Brain microvascular endothelial cell (primary cell): ENCODE data around the gene CDH4.

Experiments used
- DNase-seq: peaks from one replicate; pipeline ENCODE4 v3.0.0-alpha.2; 2020
- H3K27ac ChIP-seq: fragments of 250-450 bp; sonication (Bioruptor Pico); 2 replicates; pipeline ENCODE4 v1.5.1; 2020; ENCODE audit warnings: mild to moderate bottlenecking, moderate library complexity
- H3K27me3 ChIP-seq: fragments of 250-450 bp; sonication (Bioruptor Pico); replicated peaks from 2 replicates; pipeline ENCODE4 v1.5.1; 2020; ENCODE audit warnings: mild to moderate bottlenecking
- H3K36me3 ChIP-seq: fragments of 250-450 bp; sonication (Bioruptor Pico); replicated peaks from 2 replicates; pipeline ENCODE4 v1.5.1; 2020; ENCODE audit warnings: mild to moderate bottlenecking
- H3K4me3 ChIP-seq: 2 replicates; pipeline ENCODE4 v1.5.1; 2011; ENCODE audit warnings: low read depth, mild to moderate bottlenecking, control low read depth, low read length, moderate library complexity
- in situ Hi-C: cut with HindIII; loops from 2 replicates; pipeline ENCODE4 v1.10.0; 2017; ENCODE audit warnings: low sequenced_read_pairs, low pct_ligation_motif_present
- TF ChIP-seq, protein P1 (sequence below): IDR thresholded peaks from 2 replicates; pipeline ENCODE4 v1.5.1; 2011; ENCODE audit warnings: low read depth, mild to moderate bottlenecking, moderate library complexity, low read length, control low read depth, inconsistent platforms; ENCODE audit errors: missing control alignments

The CDH4 gene

DNA sequence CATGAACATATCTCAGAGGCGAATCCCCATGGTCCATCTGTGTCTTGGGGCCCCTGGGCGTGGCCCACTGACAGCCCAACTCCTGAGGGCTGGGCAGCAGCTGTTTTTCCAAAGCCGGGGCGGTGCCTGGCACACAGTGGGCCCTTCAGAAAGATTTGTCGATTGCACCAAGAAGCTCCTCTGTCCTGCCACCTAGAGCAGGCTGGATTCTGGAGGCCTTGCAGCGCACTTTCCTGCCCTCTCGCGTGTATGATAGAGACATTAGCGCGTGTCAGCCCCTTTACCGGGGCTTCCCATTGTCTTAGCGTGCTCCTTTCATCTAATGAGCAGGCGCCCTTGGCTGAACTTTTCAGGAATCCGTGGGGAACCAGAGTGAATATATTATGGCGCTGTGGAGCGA lies 45.4 kb downstream of the CDH4 start:
- Histone ChIP-seq H3K36me3 (no peaks in the 10 kb centered on the region), H3K27ac (no peak overlapping the region), H3K4me3 (no peak overlapping the region), H3K27me3 (no peaks in the 10 kb centered on the region)
- in situ Hi-C loops, result no loop called here
- DNase-seq, result no peak
- TF ChIP-seq, protein P1, sequence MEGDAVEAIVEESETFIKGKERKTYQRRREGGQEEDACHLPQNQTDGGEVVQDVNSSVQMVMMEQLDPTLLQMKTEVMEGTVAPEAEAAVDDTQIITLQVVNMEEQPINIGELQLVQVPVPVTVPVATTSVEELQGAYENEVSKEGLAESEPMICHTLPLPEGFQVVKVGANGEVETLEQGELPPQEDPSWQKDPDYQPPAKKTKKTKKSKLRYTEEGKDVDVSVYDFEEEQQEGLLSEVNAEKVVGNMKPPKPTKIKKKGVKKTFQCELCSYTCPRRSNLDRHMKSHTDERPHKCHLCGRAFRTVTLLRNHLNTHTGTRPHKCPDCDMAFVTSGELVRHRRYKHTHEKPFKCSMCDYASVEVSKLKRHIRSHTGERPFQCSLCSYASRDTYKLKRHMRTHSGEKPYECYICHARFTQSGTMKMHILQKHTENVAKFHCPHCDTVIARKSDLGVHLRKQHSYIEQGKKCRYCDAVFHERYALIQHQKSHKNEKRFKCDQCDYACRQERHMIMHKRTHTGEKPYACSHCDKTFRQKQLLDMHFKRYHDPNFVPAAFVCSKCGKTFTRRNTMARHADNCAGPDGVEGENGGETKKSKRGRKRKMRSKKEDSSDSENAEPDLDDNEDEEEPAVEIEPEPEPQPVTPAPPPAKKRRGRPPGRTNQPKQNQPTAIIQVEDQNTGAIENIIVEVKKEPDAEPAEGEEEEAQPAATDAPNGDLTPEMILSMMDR, result no peak

GRCh38 chr20:61297986-61298385 lies 45.9 kb downstream of the CDH4 start:
- in situ Hi-C loops, result no loop called here
- no peaks in the 10 kb centered on the region for H3K36me3 ChIP-seq
- H3K4me3 ChIP-seq, result no peak overlapping the region
- DNase-seq, result peak; percentile 9
- no peak overlapping the region for H3K27ac ChIP-seq
- TF ChIP-seq, protein P1, result no peak
- no peaks in the 10 kb centered on the region for H3K27me3 ChIP-seq

DNA sequence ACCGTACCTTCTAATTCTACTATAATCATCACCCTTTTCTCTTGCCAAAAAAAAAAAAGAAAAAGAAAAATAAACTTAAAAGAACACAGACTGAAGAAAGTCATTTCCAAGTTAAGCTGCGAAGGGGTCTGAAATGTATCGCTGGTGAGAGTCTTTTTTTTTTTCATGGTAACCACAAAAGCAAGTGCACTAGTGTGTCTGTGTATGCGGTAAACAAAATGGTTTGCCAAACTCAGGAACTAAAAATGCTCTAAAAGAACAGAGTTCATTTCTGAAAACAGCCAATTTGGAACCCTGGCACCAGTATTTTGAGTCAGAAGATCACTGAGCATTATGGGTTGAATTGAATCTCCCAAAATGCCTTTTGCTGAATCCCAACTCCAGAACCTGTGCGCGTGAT lies 46.6 kb downstream of the CDH4 start:
- in situ Hi-C loops, result no loop called here
- Histone ChIP-seq H3K4me3 (no peak overlapping the region), H3K36me3 (no peaks in the 10 kb centered on the region), H3K27me3 (no peaks in the 10 kb centered on the region), H3K27ac (no peak overlapping the region)
- TF ChIP-seq, protein P1, result no peak
- DNase-seq, result no peak

- Histone ChIP-seq H3K36me3 (no peaks in the 10 kb centered on the region), H3K4me3 (no peak overlapping the region), H3K27ac (no peak overlapping the region), H3K27me3 (no peaks in the 10 kb centered on the region)
- no peak for DNase-seq
- TF ChIP-seq, protein P1, result no peak
- in situ Hi-C loops, result no loop called here
These were observed 47.0 kb downstream of the CDH4 start for GRCh38 chr20:61299104-61299503.

- Histone ChIP-seq H3K36me3 (no peaks in the 10 kb centered on the region), H3K4me3 (no peak overlapping the region), H3K27me3 (no peaks in the 10 kb centered on the region), H3K27ac (no peak overlapping the region)
- in situ Hi-C loops, result no loop called here
- TF ChIP-seq, protein P1, result no peak
- no peak for DNase-seq
These were observed 47.6 kb downstream of the CDH4 start for GRCh38 chr20:61299618-61300017.

- Histone ChIP-seq H3K4me3 (no peak overlapping the region), H3K27ac (no peak overlapping the region), H3K36me3 (no peaks in the 10 kb centered on the region), H3K27me3 (no peaks in the 10 kb centered on the region)
- no peak for DNase-seq
- TF ChIP-seq, protein P1, result no peak
- in situ Hi-C loops, result no loop called here
These were observed 48.2 kb downstream of the CDH4 start for GRCh38 chr20:61300293-61300692.
